ENCODE results near the gene HPCAL1. TPM values are rescaled to one million over a fixed set of nuclear protein-coding genes. Genes with fewer than 3 reads are reported as not detected.

HPCAL1 gene
- total and polyA plus RNA-seq, 2 donors (not counting 3 experiments of a cell fraction or from before 2014, with no cell fraction given), result 56.5 to 77.4 TPM

- no peak for TF ChIP-seq EZH2 (IDR thresholded peaks at IDR 0.05; ENCODE audit: borderline replicate concordance, low read depth, low read length, severe bottlenecking)
- TF ChIP-seq FOS (IDR thresholded peaks at IDR 0.05; ENCODE audit: borderline replicate concordance, insufficient read depth, low read length), result no peak
- TF ChIP-seq POLR2AphosphoS5 (IDR thresholded peaks at IDR 0.05; ENCODE audit: insufficient read depth, low read depth, low read length), result no peak
- TF ChIP-seq MYC (IDR thresholded peaks at IDR 0.05; ENCODE audit: low read depth, low read length), result no peak
- Histone ChIP-seq H3K27me3 (ENCODE audit: control insufficient read depth in 2 of 2, insufficient read depth in 2 of 2, low read length in 2 of 2) (no peaks in the 10 kb centered on the region), H3K36me3 (ENCODE audit: control insufficient read depth in 2 of 2, extremely low read depth in 1 of 2, insufficient read depth in 2 of 2, low read length in 2 of 2) (no peaks in the 10 kb centered on the region), H3K4me2 (ENCODE audit: insufficient read depth, low read length) (peak overlapping the region; percentile 30), H3K9ac (replicated peaks; ENCODE audit: extremely low read depth, insufficient read depth, low read length) (no peak overlapping the region), H3K9me3 (replicated peaks; ENCODE audit: control insufficient read depth, insufficient read depth, low read length) (no peaks in the 10 kb centered on the region), H3K27ac (ENCODE audit: insufficient read depth, low read depth, low read length) (no peak overlapping the region), H3K4me3 (replicated peaks in 1 of 3; ENCODE audit: insufficient read depth in 1 of 3, low read depth in 1 of 3, low read length in 3 of 3) (no peak overlapping the region), H3K4me1 (ENCODE audit: control insufficient read depth, extremely low read depth, insufficient read depth, low read length) (peaks cover 17% of the 10 kb centered on the region), H3K9me1 (replicated peaks; ENCODE audit: control insufficient read depth, extremely low read depth, insufficient read depth, low read length) (no peaks in the 10 kb centered on the region), H4K20me1 (replicated peaks; ENCODE audit: control insufficient read depth, extremely low read depth, insufficient read depth, low read length) (no peaks in the 10 kb centered on the region), H2AFZ (ENCODE audit: low read depth, low read length) (no peak overlapping the region), H3K79me2 (ENCODE audit: control insufficient read depth, insufficient read depth, low read length) (peaks cover 12% of the 10 kb centered on the region)
- FAIRE-seq (no peak), DNase-seq (ENCODE audit: low read depth, low spot score) (no peak)
- BruUV-seq (replicated peaks), result no TSS peak
- ChIA-PET POLR2A (no interaction called here), CTCF (interaction anchor here (0.9 to 7.4 kb wide), 4 partner anchors 17 to 379 kb away, joined by 5 to 52 read pairs (median 5); no protein-coding TSS in a partner anchor)
- dilution Hi-C loops (cut with MboI; ENCODE audit: extremely low pct_ligation_motif_present, low sequenced_read_pairs) (no loop called here), intact Hi-C loops (cut with micrococcal nuclease) (no loop called here)
Observed at GRCh38 chr2:10451819-10452218, 149.1 kb downstream of the HPCAL1 start.

GRCh38 chr2:10452312-10452711, 149.6 kb downstream of the HPCAL1 start:
- Histone ChIP-seq H3K79me2 (ENCODE audit: control insufficient read depth, insufficient read depth, low read length) (peaks cover 7% of the 10 kb centered on the region), H4K20me1 (replicated peaks; ENCODE audit: control insufficient read depth, extremely low read depth, insufficient read depth, low read length) (no peaks in the 10 kb centered on the region), H3K9ac (replicated peaks; ENCODE audit: extremely low read depth, insufficient read depth, low read length) (no peak overlapping the region), H3K4me1 (ENCODE audit: control insufficient read depth, extremely low read depth, insufficient read depth, low read length) (peaks cover 13% of the 10 kb centered on the region), H3K9me3 (replicated peaks; ENCODE audit: control insufficient read depth, insufficient read depth, low read length) (no peaks in the 10 kb centered on the region), H3K27me3 (ENCODE audit: control insufficient read depth in 2 of 2, insufficient read depth in 2 of 2, low read length in 2 of 2) (no peaks in the 10 kb centered on the region), H3K4me3 (replicated peaks in 1 of 3; ENCODE audit: insufficient read depth in 1 of 3, low read depth in 1 of 3, low read length in 3 of 3) (no peak overlapping the region), H3K9me1 (replicated peaks; ENCODE audit: control insufficient read depth, extremely low read depth, insufficient read depth, low read length) (no peaks in the 10 kb centered on the region), H3K36me3 (ENCODE audit: control insufficient read depth in 2 of 2, extremely low read depth in 1 of 2, insufficient read depth in 2 of 2, low read length in 2 of 2) (no peaks in the 10 kb centered on the region), H3K27ac (ENCODE audit: insufficient read depth, low read depth, low read length) (no peak overlapping the region), H3K4me2 (ENCODE audit: insufficient read depth, low read length) (peak overlapping the region; percentile 30), H2AFZ (ENCODE audit: low read depth, low read length) (no peak overlapping the region)
- intact Hi-C loops (cut with micrococcal nuclease), result no loop called here
- no peak for TF ChIP-seq CTCF (IDR thresholded peaks at IDR 0.05; ENCODE audit: extremely low read depth in 1 of 2, insufficient read depth in 1 of 2, low read depth in 1 of 2, low read length in 2 of 2)
- peak; percentile 43 for TF ChIP-seq FOS (IDR thresholded peaks at IDR 0.05; ENCODE audit: borderline replicate concordance, insufficient read depth, low read length)
- BruUV-seq (replicated peaks), result no TSS peak
- dilution Hi-C loops (cut with MboI; ENCODE audit: extremely low pct_ligation_motif_present, low sequenced_read_pairs), result no loop called here
- CTCF ChIA-PET, result interaction anchor here (0.9 to 2.7 kb wide), 3 partner anchors 17 to 380 kb away, joined by 5 read pairs; no protein-coding TSS in a partner anchor
- DNase-seq (ENCODE audit: low read depth, low spot score) (no peak), FAIRE-seq (peak; percentile 72)
- POLR2A ChIA-PET, result no interaction called here

Measured in endothelial cell of umbilical vein (primary cell).